NCI-H510A treated with DMSO at 0.1 percent for 48 hours (cell line): Measurements from ENCODE around the gene TREML2.
"Not testable (repeated sequence)": the region's sequence is repeated elsewhere in the genome, so short reads cannot be mapped to it uniquely, and the experiment has no call there.

Source experiments
- DNase-seq: peaks from one replicate; lab custom pipeline; 2025; lab: John Stamatoyannopoulos, UW

The TREML2 gene

DNA sequence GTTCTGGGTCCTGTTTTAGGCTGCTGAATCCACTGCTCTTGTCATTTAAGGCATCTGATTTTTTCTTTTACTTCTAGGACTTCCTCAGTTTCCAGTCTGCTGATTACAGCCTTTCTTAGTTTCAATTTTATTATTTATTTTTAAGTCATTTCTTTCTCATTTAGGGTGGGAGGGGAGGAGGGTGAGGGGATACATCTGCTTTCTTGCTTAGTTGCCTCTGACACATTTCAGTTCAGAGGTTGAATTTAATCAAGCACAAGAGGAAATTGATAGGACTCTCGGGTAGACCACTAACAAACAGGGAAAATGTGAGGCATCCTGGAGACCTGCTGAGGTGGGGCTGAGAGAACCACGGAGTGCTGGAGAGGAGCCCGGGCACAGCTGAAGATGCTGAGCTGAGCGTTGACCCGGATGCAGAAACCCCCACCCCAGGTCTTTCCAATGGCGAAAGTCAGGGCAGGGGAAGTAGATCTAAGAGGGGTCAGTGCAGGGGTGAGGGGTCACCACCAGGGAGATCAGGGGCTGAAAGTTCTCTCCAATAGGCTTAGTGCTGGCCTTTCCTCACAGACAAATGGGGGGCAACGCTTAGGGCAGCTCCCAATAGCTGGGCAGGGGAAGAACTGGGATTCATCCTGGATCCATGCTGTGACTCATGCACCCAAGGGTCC, 7.6 kb upstream of the TREML2 start:
- DNase-seq = no peak

DNA sequence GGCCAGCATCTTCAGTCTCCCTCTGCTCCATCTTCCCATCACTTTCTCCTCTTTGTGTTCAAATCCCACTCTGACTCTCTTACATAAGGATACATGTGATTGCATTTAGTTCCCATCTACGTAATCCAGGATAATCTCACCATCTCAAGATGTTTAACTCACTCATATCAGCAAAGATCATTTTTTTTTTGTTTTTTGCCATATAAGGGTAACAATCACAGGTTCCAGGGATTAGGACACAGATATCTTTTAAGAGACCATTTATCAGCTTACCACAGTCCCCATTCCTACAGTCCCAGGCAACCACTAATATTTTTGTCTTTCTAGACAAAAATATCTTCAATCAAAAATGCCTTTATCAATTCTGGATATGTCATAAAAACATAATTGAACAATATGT, 3.2 kb upstream of the TREML2 start:
- no peak for DNase-seq

DNA sequence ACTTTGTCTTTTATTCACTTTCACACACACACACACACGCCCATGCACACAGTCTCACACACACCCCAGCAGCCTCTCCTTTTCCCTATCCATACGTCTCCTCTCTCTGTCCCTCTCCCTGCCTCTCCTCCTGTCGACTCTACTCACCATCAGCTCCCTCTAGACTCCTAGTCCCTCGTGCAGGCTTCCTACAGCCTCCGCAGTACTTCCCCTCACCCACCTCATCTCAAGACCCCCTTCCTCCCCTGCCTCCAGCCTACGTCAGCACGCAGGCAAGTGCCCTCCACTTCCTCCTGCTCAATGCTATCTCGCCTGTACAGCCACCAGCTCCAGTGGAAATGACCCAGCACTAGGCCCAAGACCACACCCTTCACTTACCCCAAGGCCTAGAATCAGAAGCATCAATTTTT, 820 bp upstream of the TREML2 start:
- DNase-seq = no peak

DNA sequence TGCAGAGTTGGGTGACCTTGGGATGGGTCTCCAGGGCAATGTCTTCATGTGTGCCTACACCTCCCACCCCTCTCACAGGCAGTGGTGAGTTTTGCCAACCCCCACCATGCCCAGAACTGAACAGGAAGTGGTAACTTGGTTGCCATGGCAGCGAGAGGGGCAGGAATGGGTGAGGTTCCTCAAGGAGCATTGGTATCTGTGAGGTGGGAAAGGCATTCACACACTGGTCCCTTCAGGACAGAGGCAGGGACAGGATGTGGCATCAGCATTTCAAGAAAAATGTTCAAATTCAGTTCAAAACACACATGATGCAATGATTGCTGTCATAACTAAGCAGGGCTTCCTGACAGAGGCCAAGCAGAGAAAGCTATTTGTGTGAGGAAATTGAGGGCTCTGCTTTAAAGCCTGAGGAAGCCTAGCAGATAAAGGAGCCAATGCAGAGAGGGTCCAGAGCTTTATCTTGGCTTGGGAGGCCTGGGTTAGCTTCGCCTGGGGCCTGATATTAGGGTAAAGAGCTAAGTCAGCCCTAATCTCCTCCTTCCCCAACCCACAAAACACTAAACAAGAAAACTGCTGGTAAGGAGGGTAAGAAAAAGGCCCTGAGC, 551 bp downstream of the TREML2 start:
- no peak for DNase-seq

DNA sequence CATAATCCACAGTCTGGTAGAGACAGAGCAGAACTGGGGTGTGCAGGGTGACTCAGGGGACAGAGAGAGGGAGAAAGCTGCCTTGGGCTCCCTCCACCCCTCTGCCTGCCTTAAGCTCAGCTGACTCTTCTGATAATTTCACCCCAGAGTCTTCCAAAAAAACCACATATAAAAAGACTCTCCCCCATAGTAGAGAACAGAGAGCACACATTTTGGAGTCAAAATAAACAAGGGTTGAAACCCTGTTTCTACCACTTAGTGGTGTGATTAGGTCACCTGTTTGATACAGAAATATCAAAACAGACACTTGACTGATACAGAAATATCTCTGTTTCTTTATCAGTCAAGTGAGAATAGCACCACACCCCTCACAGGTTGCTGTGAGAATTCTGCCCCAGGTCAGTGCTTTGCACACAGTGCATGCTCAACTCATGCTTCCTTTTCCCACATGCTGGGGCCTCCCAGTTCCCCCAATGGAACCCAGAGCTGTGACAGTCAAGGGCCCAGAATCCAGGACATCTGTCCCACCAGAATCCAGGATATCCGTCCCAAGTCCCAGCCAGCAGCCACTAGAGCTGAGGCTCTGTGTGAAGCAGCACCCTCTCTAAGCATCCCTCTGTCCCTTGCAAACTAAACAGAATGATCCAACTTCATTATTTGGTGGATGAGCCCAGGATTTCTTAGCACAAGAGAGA, 1.2 kb downstream of the TREML2 start:
- no peak for DNase-seq

DNA sequence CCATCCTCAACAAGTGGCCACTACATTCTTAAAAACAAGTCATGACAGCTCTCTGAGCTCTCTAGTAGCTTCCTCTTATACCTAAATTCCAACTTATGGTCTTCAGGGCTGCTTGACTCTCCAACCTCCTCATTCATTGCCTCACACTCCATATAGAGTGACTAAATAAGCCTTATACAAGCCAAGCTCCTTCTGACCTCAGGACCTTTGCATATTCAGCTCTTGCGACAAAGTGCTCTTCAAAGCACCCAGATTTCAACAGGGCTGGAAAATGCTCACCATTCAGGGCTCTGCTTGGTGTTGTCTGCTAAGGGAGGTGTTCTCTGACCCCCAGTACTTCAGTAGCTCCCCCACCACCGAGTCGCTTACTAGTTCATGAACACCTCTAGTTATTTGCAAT, 3.7 kb downstream of the TREML2 start:
- DNase-seq = no peak

DNA sequence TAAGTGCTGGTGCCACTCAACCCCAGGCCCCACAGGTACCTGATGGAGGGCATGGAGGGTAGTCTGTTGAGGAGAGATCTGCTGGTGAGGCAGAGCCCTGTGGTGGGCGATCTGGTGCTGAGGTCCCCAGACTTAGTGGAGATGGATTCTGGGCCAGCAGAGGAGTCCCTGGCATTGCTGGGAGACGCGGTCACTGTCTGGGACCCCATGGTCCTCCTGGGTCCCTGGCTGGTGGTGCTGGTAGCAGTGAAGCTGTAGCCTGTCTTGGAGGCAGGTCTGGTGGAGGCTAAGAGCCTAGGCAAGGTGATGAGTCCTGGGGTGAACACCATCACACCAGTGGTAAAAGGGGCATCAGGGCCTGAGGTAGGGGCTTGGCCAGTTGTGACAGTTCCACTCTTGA, 6.6 kb downstream of the TREML2 start:
- no peak for DNase-seq

DNA sequence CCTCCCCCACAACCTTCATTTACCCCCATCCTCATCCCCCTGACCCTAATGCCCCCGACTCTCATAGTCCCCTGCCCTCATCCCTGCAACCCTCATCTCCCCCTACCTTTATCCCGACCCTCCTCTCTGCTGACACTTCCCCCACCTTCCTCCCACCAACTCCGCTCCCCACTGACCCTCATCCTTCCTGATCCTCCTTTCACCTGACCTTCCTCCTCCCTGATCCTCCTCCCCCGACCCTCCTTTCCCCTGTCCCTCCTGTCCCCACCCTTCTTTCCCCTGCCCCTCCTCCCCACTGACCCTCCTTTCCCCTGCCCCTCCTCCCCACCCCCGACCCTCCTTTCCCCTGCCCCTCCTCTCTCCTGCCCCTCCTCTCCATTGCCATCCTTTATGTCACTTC, 7.1 kb downstream of the TREML2 start:
- no peak for DNase-seq

DNA sequence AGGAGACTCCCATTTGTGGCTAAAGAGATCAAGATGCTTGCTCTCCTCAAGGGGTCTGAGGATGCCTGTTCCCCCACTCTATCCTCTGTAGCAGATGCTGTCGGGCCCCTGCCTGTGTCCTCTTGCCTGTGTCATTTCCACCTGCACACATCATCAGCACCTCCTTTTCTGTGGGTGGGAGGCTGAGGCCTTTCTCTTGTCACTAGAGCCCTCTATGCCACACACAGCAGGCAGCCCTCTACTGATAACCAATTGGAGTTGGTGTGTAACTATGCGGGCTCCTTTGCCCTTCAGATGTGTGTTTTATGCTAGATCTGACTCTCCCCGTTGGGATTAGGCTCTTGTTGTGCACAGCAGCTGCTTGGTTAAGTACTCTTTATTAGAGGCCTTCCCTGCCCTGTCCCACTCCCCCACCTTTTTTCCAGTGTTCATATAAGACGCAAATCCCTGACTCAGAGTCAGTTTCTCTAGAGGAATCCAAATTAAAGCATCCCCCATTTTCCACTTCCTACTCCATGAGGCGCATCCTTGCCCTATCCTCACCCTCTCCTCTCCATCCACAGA, 7.7 kb downstream of the TREML2 start:
- DNase-seq = no peak

DNA sequence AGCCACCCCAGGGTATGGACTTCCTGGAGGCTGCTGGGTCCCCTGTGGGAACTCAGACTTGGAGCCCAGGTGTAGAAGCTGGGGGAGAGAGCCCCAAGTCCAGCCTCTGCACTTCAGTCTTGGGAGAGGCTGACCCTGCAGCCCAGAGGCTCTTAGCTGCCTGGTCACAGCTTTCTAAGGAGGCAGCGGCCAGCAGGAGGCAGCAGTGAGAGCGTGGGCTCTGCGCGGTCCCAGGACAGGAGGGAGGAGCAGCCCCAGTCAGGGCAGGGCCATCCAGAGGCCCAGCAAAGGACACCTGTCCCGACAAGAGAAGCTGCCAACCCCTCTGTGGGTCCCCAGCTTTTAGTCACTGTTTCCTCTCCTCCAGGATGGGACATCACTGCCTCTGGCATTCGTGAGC, 9.4 kb downstream of the TREML2 start:
- no peak for DNase-seq

DNA sequence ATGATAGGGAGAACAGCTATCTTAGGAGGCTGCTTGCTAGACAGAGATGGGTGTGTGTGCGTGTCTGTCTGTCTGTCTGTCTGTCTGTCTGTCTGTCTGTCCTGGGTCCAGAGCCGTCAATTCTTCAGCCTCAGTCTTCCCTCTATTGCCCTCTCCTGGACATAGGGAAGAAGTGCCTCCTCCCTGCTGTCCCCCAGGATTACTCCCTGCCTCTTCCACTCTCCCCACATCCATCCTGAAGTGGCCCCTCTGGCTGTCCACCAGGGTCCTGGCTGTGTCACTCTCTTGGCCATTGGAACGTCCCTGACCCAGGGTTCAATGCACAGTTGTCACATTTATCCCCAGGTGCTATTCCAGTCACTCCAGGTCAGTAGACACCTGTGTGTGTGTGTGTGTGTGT, 10.2 kb downstream of the TREML2 start:
- DNase-seq = no peak

DNA sequence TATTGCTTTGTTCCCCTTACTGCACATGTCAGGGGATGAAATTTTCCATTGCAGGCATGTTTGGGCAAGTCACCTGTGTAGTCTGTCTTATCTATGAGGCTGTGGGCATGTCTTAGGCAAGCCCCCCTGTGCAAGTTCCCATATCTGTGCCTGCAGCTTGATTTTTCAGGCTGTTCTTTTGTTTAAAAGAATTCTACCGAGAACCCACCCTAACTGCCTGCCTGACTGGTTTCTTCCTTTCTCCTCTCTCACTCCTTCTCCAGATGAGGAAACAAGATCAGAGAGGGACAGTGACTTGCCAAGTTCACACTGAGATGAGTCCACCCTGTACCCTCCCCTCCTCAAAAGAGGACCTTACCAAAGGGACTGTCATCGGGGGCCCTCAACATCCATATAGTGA, 11.0 kb downstream of the TREML2 start:
- DNase-seq = no peak

DNA sequence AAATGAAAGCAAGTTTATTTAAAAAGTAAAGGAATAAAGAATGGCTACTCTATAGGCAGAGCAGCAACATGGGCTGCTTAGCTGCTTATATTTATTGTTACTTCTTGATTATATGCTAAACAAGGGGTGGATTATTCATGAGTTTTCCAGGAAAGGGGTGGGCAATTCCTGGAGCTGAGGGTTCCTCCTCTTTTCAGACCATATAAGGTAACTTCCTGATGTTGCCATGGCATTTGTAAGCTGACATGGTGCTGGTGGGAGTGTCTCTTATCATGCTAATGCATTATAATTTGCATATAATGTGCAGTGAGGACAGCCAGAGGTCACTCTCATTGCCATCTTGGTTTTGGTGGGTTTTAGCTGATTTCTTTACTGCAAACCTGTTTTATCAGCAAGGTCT, 11.9 kb downstream of the TREML2 start:
- not testable (repeated sequence) for DNase-seq

DNA sequence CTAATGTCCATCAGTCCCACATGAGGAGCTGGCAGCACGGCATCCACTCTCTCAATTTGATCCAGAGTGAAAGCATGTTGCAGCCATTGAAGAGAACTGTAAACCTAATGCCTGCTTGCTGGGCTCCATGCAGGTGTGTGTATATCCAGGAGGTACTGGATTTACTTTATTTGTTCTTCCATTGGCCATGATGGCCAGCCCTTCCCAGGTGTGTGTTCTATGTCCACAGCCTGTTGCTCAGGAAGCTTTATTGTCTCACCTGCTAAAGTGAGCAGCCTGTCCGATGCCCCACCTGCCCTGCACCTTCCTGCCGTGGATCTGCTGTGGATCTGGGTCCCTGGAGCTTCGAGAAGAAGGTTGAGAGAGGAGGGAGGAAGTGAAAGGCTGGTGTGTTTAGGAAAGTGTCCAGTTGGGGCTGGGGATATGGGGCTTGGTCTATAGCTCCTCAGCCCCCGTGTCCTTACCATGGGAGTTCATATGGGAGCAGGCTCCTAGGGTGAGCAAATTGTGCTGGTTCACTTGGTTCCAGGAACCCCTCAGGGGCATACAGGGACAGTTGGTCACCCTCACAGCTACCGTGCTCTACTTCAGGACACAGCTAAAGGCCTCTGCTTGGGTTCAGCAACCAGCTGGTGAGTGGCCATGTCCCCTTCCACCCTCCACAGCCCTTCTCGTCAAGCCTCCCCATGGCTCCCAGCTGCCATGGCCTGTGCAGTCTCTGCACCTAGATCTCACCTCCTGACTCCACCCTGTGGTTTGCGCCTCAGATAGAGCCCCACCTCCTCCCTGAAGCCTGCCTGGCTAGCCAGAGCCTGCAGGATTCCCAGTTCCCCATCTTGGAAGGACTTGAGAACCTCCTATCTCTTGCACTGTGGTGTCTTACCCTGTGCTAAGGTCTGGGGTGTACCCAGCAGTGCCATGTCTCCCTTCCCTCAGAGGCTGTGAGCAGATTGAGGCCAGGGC, 12.7 kb downstream of the TREML2 start:
- peak; percentile 53 for DNase-seq

DNA sequence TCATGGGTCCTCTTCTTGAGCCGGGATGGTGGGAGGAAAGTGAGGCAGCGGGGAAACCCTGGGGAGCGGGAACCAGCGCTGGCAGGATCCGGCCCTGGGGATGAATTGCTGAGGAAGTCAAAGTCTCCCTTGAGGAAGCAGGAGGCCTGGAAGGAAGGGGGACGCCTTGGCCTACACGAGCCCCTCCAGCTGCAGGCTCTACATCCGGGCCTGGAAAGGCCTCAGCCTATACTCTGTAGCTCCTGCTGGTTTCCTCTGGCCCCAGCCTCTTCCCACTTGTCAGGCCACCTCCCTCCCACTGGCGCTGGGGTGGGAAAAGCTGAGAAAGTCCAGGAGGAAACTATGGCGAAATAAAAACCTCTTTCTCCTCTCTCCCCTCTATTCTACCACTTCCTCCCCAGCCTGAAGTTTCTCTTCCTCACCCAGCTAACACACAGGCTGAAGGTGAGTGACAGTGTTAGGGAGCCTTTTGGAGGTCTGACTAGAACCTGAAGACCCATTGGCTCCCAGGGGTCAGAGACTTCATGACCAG, 14.9 kb downstream of the TREML2 start:
- DNase-seq = no peak

DNA sequence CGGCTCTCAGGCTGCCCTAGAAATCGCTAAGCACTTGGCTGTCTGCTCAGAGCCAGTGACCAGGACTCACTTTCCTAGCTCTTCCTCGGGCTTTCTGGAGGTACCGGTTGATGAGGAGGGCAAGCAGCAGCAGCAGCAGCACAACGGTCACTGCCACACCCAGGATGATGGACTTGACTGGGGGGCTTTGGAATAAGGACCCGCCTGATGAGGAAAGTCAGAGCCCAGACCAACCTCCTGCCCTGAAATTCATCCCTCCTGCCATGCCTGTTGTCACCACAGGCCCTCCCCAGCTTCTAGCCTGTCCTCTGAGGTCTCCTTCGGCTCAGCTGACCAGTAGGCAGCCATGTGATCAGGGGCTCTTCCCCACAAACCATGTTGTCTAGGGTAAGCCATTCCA, 16.2 kb downstream of the TREML2 start:
- DNase-seq = no peak

DNA sequence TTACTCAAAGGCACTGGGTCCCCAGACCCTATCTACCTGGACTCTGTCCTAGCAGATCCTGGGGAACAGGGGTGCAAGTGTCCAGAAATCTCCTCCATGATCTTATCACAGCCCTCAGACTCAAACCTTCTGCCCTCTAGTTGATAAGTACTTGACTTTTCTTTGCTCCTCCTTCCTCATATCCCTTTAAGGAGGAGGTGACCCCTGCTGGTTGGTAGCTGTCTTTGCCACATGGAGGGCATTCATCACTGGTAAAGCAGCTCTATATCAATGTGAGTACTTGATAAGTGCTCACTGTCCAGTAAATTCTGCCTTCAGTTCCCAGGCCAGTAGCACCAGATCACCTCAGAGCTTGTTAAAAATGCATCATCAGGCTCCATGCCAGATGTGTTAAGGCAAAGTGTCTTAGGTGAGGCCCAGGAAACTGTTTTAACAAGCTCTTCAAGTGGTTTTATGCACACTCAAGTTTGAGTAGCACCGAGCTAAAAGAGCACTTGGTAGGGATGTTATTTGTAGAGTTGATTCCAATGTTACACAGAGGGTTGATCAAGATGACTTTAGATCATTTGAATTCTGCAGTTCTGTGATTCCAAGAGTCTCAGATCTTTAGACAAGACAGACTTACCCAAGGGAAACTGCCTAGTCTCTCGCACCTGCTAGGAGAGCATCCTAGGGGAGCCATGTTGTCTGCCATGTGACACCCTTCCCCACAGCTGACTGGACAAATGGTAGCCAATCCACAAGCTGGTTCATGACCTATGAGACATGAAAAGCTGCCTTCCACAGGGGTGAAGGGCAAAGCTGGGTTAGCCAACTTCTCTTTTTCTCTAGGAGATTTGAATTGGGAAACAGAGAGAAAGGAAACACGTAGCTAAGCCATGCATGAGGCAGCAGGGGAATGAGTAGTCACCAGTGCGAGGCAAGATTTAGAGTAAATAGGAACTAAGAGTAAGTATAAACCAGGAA, 18.6 kb downstream of the TREML2 start:
- peak; percentile 92 for DNase-seq

DNA sequence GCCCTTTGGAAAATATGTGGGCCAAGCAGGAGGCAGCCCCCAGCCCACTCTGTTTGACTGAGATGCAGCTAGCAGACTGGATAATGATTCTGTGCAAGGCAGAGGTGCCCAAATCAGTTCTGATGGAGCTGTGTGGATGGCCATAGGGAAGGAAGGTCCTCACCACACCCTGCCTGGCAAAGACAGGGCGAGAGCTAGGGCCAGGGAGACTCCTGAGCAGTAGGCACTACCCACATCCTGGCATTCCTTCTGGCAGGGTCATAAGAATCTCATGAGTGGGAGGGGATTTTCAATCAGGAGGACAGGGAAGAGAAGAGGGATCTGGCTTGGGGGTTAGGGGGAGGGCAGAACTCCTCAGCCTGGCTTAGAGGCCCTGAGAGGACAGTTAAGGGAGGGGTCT, 19.4 kb downstream of the TREML2 start:
- DNase-seq = no peak

DNA sequence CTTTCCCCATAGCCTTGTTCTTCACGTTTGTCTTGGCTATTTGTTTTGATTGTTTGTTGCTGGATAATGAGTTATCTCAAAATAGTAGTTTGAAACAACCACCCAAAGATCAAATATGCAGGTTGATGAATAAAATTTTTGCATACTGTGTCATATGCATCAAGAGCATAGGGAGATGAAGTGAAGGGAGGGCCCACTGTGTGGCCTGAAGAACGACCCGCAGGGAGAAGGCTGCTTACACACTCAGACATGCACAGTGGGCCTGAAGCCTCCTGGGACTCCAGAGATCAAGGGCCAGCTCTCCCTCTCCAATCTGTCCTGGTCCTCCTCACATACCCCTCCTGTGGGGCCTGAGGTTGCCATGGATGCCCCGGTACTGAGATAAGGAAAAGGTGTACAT, 21.8 kb downstream of the TREML2 start:
- no peak for DNase-seq

DNA sequence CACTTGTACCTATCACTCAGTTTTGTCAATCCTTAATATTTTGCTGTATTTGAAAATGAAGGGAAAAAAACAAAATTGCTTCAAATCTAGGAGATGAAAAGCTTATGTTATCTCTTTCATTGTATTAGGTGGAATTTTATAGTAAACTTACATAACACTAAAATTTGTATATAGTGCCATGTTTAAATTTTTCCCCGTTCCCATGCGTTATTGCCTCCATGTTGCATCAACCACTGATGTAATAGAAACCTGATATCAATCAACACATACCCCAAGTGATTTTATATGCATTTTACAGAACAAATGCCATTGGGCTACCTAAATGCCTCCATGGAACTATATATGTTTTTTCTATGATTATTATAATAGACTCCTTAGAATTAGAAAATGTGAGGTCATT, 23.3 kb downstream of the TREML2 start:
- DNase-seq = no peak

DNA sequence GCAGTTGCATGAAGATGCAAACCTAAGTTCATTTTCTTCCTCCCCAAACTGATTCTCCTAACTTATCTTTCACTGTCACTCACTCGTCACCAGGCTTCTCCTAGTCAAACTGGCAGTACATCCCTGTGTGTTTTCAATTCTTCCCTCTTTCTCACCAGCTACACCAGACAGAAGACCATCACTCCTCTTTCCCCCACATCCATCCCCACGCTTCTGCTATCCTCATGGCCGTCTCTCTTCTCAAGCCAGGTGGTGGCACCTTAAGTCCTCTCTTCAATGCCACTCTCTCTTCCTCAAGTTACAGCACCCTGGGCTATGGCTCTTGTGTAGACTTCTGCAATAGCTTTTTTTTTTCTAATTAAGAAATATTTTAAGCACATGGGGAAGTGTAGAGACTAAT, 23.7 kb downstream of the TREML2 start:
- DNase-seq = no peak
